H1 (cell line): ENCODE results near the gene COL27A1. TPM values are rescaled to one million over a fixed set of nuclear protein-coding genes. Genes with fewer than 3 reads are reported as not detected.

Experiments
- CTCF ChIA-PET: fragments of 300-600 bp; sonication (Branson Sonifier 250); formaldehyde crosslinking; loops from one replicate; lab custom pipeline; 2021; ENCODE audit not compliant: partially characterized antibody; lab: Charles Lee
- POLR2A ChIA-PET: fragments of 300-600 bp; sonication (Branson Sonifier 250); formaldehyde crosslinking; loops from one replicate; lab custom pipeline; 2021; ENCODE audit warnings: inconsistent platforms; ENCODE audit not compliant: partially characterized antibody; lab: Charles Lee
- DNase-seq, 2 experiments: peaks; one replicate each; pipeline versions ENCODE4 v3.0.0 to v3.0.0-alpha.2; 2010 to 2022; ENCODE audit warnings: low spot score in 2 of 2, low read depth in 1 of 2, mixed read lengths in 1 of 2
- FAIRE-seq: peaks from 2 replicates; lab custom pipeline; 2011; peaks lifted over from hg19 to GRCh38; lab: Jason Lieb, UNC
- H2AFZ ChIP-seq: 2 replicates; pipeline ENCODE4 v1.8.1; 2012; ENCODE audit warnings: low read length, inconsistent platforms
- H2AK5ac ChIP-seq: 2 replicates; pipeline ENCODE4 v1.6.1; 2013; ENCODE audit warnings: low read depth, low read length
- H2BK120ac ChIP-seq: replicated peaks from 2 replicates; pipeline ENCODE3; 2013; ENCODE audit warnings: low read depth, low read length, inconsistent platforms
- H2BK12ac ChIP-seq: 2 replicates; pipeline ENCODE4 v1.6.1; 2013; ENCODE audit warnings: low read depth, low read length
- H2BK15ac ChIP-seq: 2 replicates; pipeline ENCODE4 v1.6.1; 2013; ENCODE audit warnings: low read length
- H2BK20ac ChIP-seq: 2 replicates; pipeline ENCODE4 v1.6.1; 2013; ENCODE audit warnings: low read length
- H2BK5ac ChIP-seq: 2 replicates; pipeline ENCODE4 v1.6.1; 2013; ENCODE audit warnings: low read depth, low read length
- H3K14ac ChIP-seq: 2 replicates; pipeline ENCODE4 v1.6.1; 2013; ENCODE audit warnings: inconsistent platforms; ENCODE audit not compliant: insufficient read length
- H3K18ac ChIP-seq: 2 replicates; pipeline ENCODE4 v1.6.1; 2013; ENCODE audit warnings: low read length; ENCODE audit errors: extremely low read depth
- H3K23ac ChIP-seq: 2 replicates; pipeline ENCODE4 v1.6.1; 2013; ENCODE audit warnings: inconsistent platforms; ENCODE audit not compliant: insufficient read length
- H3K23me2 ChIP-seq: 2 replicates; pipeline ENCODE4 v1.6.1; 2013; ENCODE audit warnings: low read depth, low read length
- H3K27ac ChIP-seq: 2 replicates; pipeline ENCODE4 v1.6.1; 2011; ENCODE audit warnings: low read depth, low read length, inconsistent platforms
- H3K27me3 ChIP-seq, 4 experiments: replicated peaks in 1 of 4; 1 replicate in 1 of 4; 2 replicates in 3 of 4; pipeline versions ENCODE4 v1.6.1 to v1.8.1; 2011 to 2013; ENCODE audit warnings: low read length in 3 of 4, mild to moderate bottlenecking in 3 of 4, inconsistent platforms in 2 of 4, mixed read lengths in 2 of 4, moderate library complexity in 1 of 4; ENCODE audit not compliant: control insufficient read depth in 3 of 4, insufficient read depth in 3 of 4; ENCODE audit errors: extremely low read depth in 1 of 4
- H3K36me3 ChIP-seq, 4 experiments: 2 replicates each; pipeline versions ENCODE4 v1.6.1 to v1.8.1; 2011 to 2013; ENCODE audit warnings: mild to moderate bottlenecking in 4 of 4, low read length in 3 of 4, moderate library complexity in 2 of 4, control low read depth in 1 of 4, inconsistent platforms in 1 of 4; ENCODE audit not compliant: insufficient read depth in 4 of 4, control insufficient read depth in 2 of 4
- H3K4ac ChIP-seq: replicated peaks from 2 replicates; pipeline ENCODE3; 2013; ENCODE audit warnings: low read length, low read depth, mixed read lengths, inconsistent platforms; ENCODE audit not compliant: insufficient read length
- H3K4me1 ChIP-seq, 4 experiments: replicated peaks in 1 of 4; 1 replicate in 1 of 4; 2 replicates in 3 of 4; pipeline versions ENCODE4 v1.6.1 to v1.8.1; 2011 to 2013; ENCODE audit warnings: low read length in 3 of 4, inconsistent platforms in 2 of 4, mixed read lengths in 1 of 4; ENCODE audit not compliant: insufficient read depth in 4 of 4, control insufficient read depth in 3 of 4
- H3K4me2 ChIP-seq, 2 experiments: 2 replicates each; pipeline versions ENCODE4 v1.6.1 to v1.8.1; 2011 to 2013; ENCODE audit warnings: low read depth in 2 of 2, low read length in 2 of 2, control low read depth in 1 of 2, inconsistent platforms in 1 of 2, mild to moderate bottlenecking in 1 of 2; ENCODE audit not compliant: insufficient read depth in 1 of 2
- H3K4me3 ChIP-seq, 4 experiments: fragments of 200-600, 300-600 bp in 1 of 4; sonication (generic), shearing (Covaris generic), sonication (Bioruptor Twin) in 1 of 4; 2 replicates each; pipeline versions ENCODE4 v1.5.1 to v1.8.1; 2011 to 2016; ENCODE audit warnings: low read length in 4 of 4, low read depth in 3 of 4, control low read depth in 2 of 4, inconsistent platforms in 2 of 4, mild to moderate bottlenecking in 2 of 4, mixed read lengths in 1 of 4, moderate library complexity in 1 of 4; ENCODE audit not compliant: insufficient read depth in 2 of 4; ENCODE audit errors: extremely low read depth in 1 of 4
- H3K56ac ChIP-seq: replicated peaks from 2 replicates; pipeline ENCODE3; 2013; ENCODE audit warnings: low read depth, mild to moderate bottlenecking, mixed read lengths, low read length, inconsistent platforms; ENCODE audit not compliant: insufficient read length
- H3K79me1 ChIP-seq: 2 replicates; pipeline ENCODE4 v1.6.1; 2013; ENCODE audit warnings: low read depth, low read length, control low read depth
- H3K79me2 ChIP-seq, 2 experiments: 2 replicates each; pipeline versions ENCODE4 v1.6.1 to v1.8.1; 2012 to 2013; ENCODE audit warnings: low read length in 2 of 2, mild to moderate bottlenecking in 2 of 2, inconsistent platforms in 1 of 2; ENCODE audit not compliant: insufficient read depth in 2 of 2, control insufficient read depth in 1 of 2
- H3K9ac ChIP-seq, 4 experiments: replicated peaks in 1 of 4; 1 replicate in 1 of 4; 2 replicates in 3 of 4; pipeline versions ENCODE4 v1.6.1 to v1.8.1; 2011 to 2013; ENCODE audit warnings: low read depth in 3 of 4, low read length in 3 of 4, control low read depth in 2 of 4, mild to moderate bottlenecking in 2 of 4, moderate library complexity in 2 of 4, inconsistent platforms in 1 of 4; ENCODE audit errors: extremely low read depth in 1 of 4
- H3K9me3 ChIP-seq, 2 experiments: 2 replicates each; pipeline versions ENCODE4 v1.6.1 to v1.8.1; 2012 to 2013; ENCODE audit warnings: mild to moderate bottlenecking in 2 of 2, moderate library complexity in 2 of 2, control low read depth in 1 of 2, inconsistent platforms in 1 of 2, low read depth in 1 of 2, low read length in 1 of 2, mixed read lengths in 1 of 2; ENCODE audit not compliant: insufficient read depth in 2 of 2
- H4K20me1 ChIP-seq, 2 experiments: replicated peaks in 1 of 2; 2 replicates each; pipeline versions ENCODE3 to v1.8.1; 2011 to 2013; ENCODE audit warnings: inconsistent platforms in 2 of 2, low read length in 2 of 2, mild to moderate bottlenecking in 1 of 2; ENCODE audit not compliant: insufficient read depth in 2 of 2, control insufficient read depth in 1 of 2
- H4K5ac ChIP-seq: 2 replicates; pipeline ENCODE4 v1.6.1; 2013; ENCODE audit warnings: low read length, low read depth, mixed read lengths, inconsistent platforms; ENCODE audit not compliant: insufficient read length
- H4K8ac ChIP-seq: 2 replicates; pipeline ENCODE4 v1.8.0; 2013; ENCODE audit warnings: mild to moderate bottlenecking, moderate library complexity, low read length, inconsistent platforms; ENCODE audit not compliant: insufficient read depth; ENCODE audit errors: extremely low read depth
- H4K91ac ChIP-seq: replicated peaks from 2 replicates; pipeline ENCODE3; 2013; ENCODE audit warnings: low read length, mixed read lengths, inconsistent platforms; ENCODE audit not compliant: insufficient read length
- BCL11A ChIP-seq, 2 experiments: IDR thresholded peaks; one replicate each; pipeline ENCODE4 v1.6.1; 2011; ENCODE audit warnings: low read depth in 2 of 2, low read length in 2 of 2, mild to moderate bottlenecking in 2 of 2
- CEBPB ChIP-seq: IDR thresholded peaks from 2 replicates; pipeline ENCODE4 v1.6.1; 2012; ENCODE audit warnings: low read depth, low read length
- FOSL1 ChIP-seq: IDR thresholded peaks from 2 replicates; pipeline ENCODE4 v1.6.1; 2011; ENCODE audit warnings: mild to moderate bottlenecking, low read depth, low read length, moderate library complexity; ENCODE audit not compliant: insufficient read depth
- HDAC6 ChIP-seq: IDR thresholded peaks from one replicate; pipeline ENCODE4 v1.7.1; 2012; ENCODE audit warnings: low read depth, mild to moderate bottlenecking, inconsistent platforms, low read length, moderate library complexity
- RBBP5 ChIP-seq: IDR thresholded peaks from 2 replicates; pipeline ENCODE4 v1.7.1; 2012; ENCODE audit warnings: low read depth, mild to moderate bottlenecking, inconsistent platforms, low read length, moderate library complexity, borderline replicate concordance
- RNF2 ChIP-seq: fragments of 200-900, 300-1000 bp; sonication (generic); IDR thresholded peaks from 2 replicates; pipeline ENCODE4 v1.7.1; 2016; ENCODE audit warnings: borderline replicate concordance, low read depth, mild to moderate bottlenecking, antibody characterized with exemption, low read length; ENCODE audit not compliant: poor library complexity, severe bottlenecking; ENCODE audit errors: missing control alignments
- TAF7 ChIP-seq: optimal IDR thresholded peaks from 2 replicates; pipeline ENCODE3; 2011; ENCODE audit warnings: low read depth, mild to moderate bottlenecking, inconsistent platforms, low read length, moderate library complexity, borderline replicate concordance
- WGBS, 2 experiments: shearing (Covaris generic) in 1 of 2; methylation state at CpG; one replicate each; pipeline versions ENCODE4 v1.1.6 to v1.1.7; 2013 to 2015; ENCODE audit warnings: low lambda C conversion rate in 2 of 2, mixed read lengths in 2 of 2, inconsistent platforms in 1 of 2, low coverage in 1 of 2, missing lambda C conversion rate in 1 of 2; ENCODE audit not compliant: insufficient replicate concordance in 2 of 2, insufficient coverage in 1 of 2, insufficient read length in 1 of 2; ENCODE audit errors: extremely low coverage in 1 of 2, missing lambda C conversion rate in 1 of 2; 5-methylcytosine and 5-hydroxymethylcytosine counted together
- polyA plus RNA-seq, 7 experiments: library from polyadenylated mRNA; depleted of rRNA in 3 of 7; stranded (reverse) in 5 of 7; unstranded in 2 of 7; fragments of >200 nt in 5 of 7; fragments of 200-250 nt in 2 of 7; gene quantifications; 1 replicate in 5 of 7; 2 replicates in 1 of 7; 4 replicates in 1 of 7; pipeline versions ENCODE4 v1.2.1 to v1.2.3, GENCODE V29; 2011 to 2013; ENCODE audit warnings: missing spikeins in 2 of 7, mixed read lengths in 2 of 7
- total RNA-seq: library from RNA; stranded (reverse); fragmentation: NEBNext Ultra II Directional; extraction: Animal tissue kit (Norgen Biotek cat#: 25700); gene quantifications from 2 replicates; pipeline ENCODE4 v1.2.1, GENCODE V29; 2021

Gene COL27A1
- total and polyA plus RNA-seq, 2 of the 8 experiments (the other 6 are each of a cell fraction or from before 2014, with no cell fraction given): 15.1 to 22.8 TPM

GRCh38 chr9:114357911-114358328 lies 202.6 kb downstream of the COL27A1 start:
- no peak overlapping the region for H2BK120ac ChIP-seq
- H3K4me1 ChIP-seq: no peaks in the 10 kb centered on the region
- peaks cover 13 to 67% (median 45%) of the 10 kb centered on the region in 4 experiments for H3K36me3 ChIP-seq
- no peak overlapping the region for H2AFZ ChIP-seq
- H3K9me3 ChIP-seq: no peaks in the 10 kb centered on the region
- H2BK5ac ChIP-seq: no peak overlapping the region
- no peak overlapping the region for H3K4ac ChIP-seq
- no peaks in the 10 kb centered on the region for H3K79me1 ChIP-seq
- FAIRE-seq (no peak), DNase-seq (no peak)
- H3K56ac ChIP-seq: no peak overlapping the region
- H2BK15ac ChIP-seq: no peak overlapping the region
- H3K4me3 ChIP-seq: no peak overlapping the region
- no peak overlapping the region for H3K23ac ChIP-seq
- no peak overlapping the region for H3K4me2 ChIP-seq
- H4K91ac ChIP-seq: no peak overlapping the region
- H3K9ac ChIP-seq: no peak overlapping the region
- no peak overlapping the region for H3K27ac ChIP-seq
- no peak overlapping the region for H3K18ac ChIP-seq
- WGBS, 2 experiments: 77% methylated on average over 6 of the region's 9 CpGs; no CpG with 5 or more reads in 1 of the 2 experiments
- no peaks in the 10 kb centered on the region for H3K23me2 ChIP-seq
- H4K20me1 ChIP-seq: peaks cover 0 to 5% of the 10 kb centered on the region in 2 experiments
- no peak overlapping the region for H4K8ac ChIP-seq
- CTCF ChIA-PET: no interaction called here
- H3K14ac ChIP-seq: no peak overlapping the region
- no peak overlapping the region for H2BK12ac ChIP-seq
- no peaks in the 10 kb centered on the region for H3K79me2 ChIP-seq
- H3K27me3 ChIP-seq: no peaks in the 10 kb centered on the region
- no peak for TF ChIP-seq BCL11A (IDR thresholded peaks at IDR 0.05; ENCODE audit: low read depth in 2 of 2, low read length in 2 of 2)
- TF ChIP-seq RBBP5: no peak
- TF ChIP-seq CEBPB: no peak
- no peak for TF ChIP-seq RNF2
- TF ChIP-seq FOSL1: no peak
- TF ChIP-seq TAF7: no peak
- no peak for TF ChIP-seq HDAC6
- no peak overlapping the region for H2AK5ac ChIP-seq
- no peak overlapping the region for H2BK20ac ChIP-seq
- POLR2A ChIA-PET: interaction anchor here (1.1 kb wide), 1 partner anchor 30 kb away, joined by 3 read pairs; no protein-coding TSS in a partner anchor
- H4K5ac ChIP-seq: no peak overlapping the region
